Measurements from ENCODE around the gene DNAJC7.
"Not testable (repeated sequence)": the region's sequence is repeated elsewhere in the genome, so short reads cannot be mapped to it uniquely, and the experiment has no call there.

DNAJC7 gene

GRCh38 chr17:42040818-42041217 lies 23.6 kb upstream of the DNAJC7 start:
- FAIRE-seq = no peak

GRCh38 chr17:42039794-42040763 lies 22.8 kb upstream of the DNAJC7 start:
- no peak for FAIRE-seq

- no peak for FAIRE-seq
Measured at GRCh38 chr17:42038221-42038973, 21.2 kb upstream of the DNAJC7 start.

DNA sequence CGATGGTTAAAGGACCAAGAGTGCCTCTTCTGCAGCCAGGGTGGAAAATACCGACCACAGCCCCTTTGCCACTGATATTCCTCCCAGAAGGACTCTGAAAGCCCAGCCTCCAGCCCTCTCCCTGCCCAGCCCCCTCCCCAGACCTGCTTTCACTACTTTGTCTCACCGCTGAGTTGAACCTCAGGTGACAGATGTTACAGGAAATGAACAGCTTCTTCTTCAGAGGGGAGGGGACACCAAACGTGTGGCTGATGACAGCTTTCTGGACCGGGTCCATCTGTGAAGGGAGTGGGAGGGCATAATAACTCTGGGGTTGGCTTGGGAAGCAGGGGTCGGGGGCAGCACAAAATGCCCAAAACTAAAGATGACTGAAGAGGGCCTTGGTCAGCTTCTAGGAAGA lies 16.8 kb upstream of the DNAJC7 start:
- FAIRE-seq = no peak

DNA sequence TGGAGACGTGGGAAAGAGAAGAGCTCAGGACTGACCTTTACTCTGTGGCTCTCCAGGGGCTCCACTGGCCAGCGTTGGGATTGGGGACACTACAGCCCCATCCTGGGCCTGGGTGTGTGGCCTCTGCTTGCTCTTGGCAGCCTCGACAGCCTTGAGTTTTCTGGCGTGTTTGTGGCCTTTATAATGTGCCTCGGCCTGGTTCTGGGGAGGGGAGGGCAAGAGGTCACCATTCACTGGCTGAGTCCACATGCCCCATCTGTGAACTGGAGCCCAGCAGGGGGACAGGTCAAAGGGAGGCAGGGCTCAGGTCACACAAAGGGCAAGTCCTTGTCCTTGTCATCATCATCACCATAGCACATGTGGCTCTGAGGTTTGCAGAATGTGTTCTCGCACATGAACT lies 14.3 kb upstream of the DNAJC7 start:
- FAIRE-seq = no peak

DNA sequence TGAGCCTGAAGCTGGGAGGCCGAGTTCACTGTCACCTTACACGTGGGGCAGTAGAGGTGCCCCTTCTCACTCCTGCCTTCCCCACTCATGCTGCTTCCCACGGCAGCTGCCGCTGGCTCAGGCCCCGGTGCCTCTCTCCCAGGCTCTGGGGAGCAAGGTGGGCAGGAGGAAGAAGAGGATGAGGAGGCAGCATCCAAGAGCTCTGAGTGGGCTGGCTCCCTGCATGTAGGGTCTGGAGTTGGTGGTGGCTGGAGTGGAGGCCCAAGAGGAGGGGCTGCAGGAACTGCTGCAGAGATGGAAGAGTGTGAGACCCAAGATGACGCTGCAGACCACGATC lies 11.5 kb upstream of the DNAJC7 start:
- no peak for FAIRE-seq

DNA sequence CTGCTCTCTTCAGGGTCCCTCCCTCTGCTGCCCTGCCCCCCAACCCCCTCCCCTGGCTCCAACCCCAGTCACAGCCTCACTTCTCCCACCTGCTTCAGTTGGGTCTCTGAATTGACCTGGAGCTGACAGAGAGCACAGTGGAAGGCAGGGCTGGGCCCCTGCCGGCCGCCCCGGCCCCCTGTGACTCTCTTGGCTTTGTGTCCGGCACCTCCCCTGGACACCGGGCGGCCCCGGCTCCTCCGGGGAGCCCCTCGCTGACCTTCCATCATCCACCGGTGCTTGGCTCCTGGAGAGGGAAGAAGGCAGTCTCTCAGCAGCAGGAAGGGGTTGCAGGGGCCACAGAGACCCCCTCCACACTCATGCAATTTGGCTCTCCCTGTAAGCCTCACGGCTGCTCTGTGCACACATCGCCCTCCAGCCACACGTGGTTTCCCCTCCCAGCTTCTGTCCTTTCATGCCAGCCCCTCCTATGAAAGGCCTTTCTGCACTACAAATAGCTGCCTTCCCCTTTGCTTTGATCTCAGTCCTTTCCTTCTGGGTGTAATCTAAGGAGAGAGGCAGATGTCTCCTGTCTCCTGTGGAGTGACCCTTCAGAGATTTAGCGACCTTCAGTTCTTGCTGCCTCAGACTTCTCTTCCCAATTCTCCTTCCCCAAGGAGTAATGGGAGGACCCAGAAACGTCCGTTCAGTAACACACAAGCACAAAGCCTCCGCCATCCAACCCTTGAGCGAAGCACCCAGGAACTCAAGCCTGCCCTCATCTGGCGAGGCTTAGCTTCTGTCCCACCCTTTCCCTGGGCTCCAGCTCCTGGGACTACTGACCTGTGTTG lies 10.9 kb upstream of the DNAJC7 start:
- FAIRE-seq = no peak

GRCh38 chr17:42027590-42027889 lies 10.3 kb upstream of the DNAJC7 start:
- FAIRE-seq = no peak

- no peak for FAIRE-seq
Measured at GRCh38 chr17:42026857-42027589, 9.8 kb upstream of the DNAJC7 start.

GRCh38 chr17:42025936-42026335 lies 8.7 kb upstream of the DNAJC7 start:
- no peak for FAIRE-seq

DNA sequence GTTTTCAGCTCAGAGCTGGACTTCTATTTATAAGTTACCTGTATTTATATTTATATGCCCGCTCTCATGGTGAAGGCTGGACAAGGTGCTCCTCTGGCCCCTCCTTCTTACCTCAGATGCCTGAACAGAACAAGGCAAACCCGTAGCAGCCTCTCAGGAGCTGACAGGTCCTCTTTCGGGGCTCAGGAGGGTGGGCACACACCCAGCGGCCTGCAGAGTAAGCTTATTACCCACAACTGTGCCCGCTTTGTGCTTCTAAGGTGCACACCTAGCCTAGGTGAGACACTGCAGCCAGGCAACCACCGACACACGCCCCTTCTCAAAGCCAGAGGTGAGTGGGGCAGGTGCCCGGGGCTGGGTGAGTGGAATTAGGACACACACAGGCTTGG lies 7.9 kb upstream of the DNAJC7 start:
- FAIRE-seq = no peak

- FAIRE-seq = no peak
Measured at GRCh38 chr17:42023524-42024349, 6.5 kb upstream of the DNAJC7 start.

- FAIRE-seq = not testable (repeated sequence)
Measured at GRCh38 chr17:42020845-42021244, 3.6 kb upstream of the DNAJC7 start.

GRCh38 chr17:42019509-42020404 lies 2.5 kb upstream of the DNAJC7 start, which contains the start of gene NKIRAS2:
TSS of gene NKIRAS2 (plus strand) at chr17:42020090. CDS start at chr17:42021578, 1,488 bp downstream.
- no peak for FAIRE-seq

DNA sequence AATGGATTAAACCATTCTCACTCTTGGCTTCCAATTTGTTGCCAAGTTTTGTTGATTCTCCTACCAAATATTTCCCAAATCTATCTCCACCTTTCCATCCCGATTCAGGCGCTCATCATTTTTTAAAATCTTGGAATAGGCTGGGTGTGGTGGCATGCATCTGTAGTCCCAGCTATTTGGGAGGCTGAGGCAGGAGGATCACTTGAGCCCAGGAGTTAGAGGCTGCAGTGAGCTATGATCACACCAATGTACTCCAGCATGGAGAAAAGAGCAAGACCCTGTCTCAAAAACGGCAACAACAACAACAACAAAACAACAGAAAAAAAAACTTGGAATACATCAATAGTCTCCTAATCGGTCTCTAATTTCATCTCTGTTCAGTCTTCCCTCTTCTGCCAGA lies 1.7 kb upstream of the DNAJC7 start:
- FAIRE-seq = no peak

- FAIRE-seq = no peak
Measured at GRCh38 chr17:42018339-42018738, 1.1 kb upstream of the DNAJC7 start.

GRCh38 chr17:42017866-42018200 lies 594 bp upstream of the DNAJC7 start:
- FAIRE-seq = no peak

DNA sequence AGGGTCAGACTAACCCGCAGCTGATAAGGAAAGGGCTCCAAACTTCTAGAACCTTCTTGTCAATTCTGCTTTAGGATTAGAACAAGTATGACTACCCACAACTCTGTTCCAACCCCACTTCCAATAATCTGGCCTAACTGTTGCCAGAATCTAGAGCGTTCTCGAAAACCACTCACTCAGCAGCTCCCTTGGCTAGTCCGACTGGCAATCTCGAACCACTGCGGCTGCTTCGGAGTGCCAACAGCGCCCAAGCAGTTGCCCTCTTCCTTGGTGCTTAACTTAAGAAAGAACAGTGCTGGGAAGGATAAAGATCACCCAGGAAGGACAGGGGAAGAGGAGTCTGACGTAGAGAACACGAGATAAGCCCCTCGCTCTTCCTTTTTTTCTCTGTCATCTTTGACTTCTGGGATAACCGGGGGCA lies 818 bp downstream of the DNAJC7 start:
- no peak for FAIRE-seq

DNA sequence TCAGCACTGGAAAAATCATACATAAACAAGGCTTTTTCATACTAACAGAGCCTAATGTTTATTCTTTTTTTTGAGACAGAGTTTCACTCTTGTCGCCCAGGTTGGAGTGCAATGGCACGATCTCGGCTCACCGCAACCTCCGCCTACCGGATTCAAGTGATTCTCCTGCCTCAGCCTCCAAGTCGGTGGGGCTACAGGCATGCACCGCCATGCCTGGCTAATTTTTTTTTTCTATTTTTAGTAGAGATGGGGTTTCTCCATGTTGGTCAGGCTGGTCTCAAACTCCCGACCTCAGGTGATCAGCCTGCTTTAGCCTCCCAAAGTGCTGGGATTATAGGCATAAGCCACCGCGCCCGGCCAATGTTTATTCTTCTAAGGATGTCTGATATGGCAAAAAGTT lies 3.5 kb downstream of the DNAJC7 start:
- FAIRE-seq = not testable (repeated sequence)

DNA sequence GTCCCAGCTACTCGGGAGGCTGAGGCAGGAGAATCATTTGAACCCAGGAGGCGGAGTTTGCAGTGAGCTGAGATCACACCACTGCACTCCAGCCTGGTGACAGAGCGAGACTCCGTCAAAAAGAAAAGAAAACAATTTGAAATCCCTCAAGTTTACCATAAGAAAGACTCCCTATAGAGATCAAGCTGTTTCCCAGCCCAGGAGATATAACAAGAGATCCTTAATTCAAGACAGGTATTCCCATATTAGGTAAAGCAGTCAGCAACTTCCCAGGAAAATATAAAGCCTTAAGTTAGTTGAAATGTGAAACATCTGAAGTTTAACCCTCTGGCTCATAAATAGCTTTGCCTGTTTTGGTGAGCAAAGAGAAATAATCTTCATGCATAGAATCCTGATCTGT lies 4.9 kb downstream of the DNAJC7 start:
- FAIRE-seq = not testable (repeated sequence)
